ENCODE data around the gene PTPRG.
A peak's percentile ranks its signal among the peaks of the same experiment; 100 is the strongest.

GRCh38 chr3:62051506-62051905, 490.1 kb downstream of the PTPRG start:
- TF ChIP-seq POLR2A (IDR thresholded peaks at IDR 0.05) (no peak), CTCF (IDR thresholded peaks at IDR 0.05) (peak in 3 of 6 experiments; percentile 60 to 67 (median 63))
